ENCODE results near the gene DOK6.
"Not testable (repeated sequence)": the region's sequence is repeated elsewhere in the genome, so short reads cannot be mapped to it uniquely, and the experiment has no call there.

DOK6 gene

GRCh38 chr18:69830189-69830588, 429.5 kb downstream of the DOK6 start:
- DNase-seq = no peak

GRCh38 chr18:69834980-69835379, 434.3 kb downstream of the DOK6 start:
- not testable (repeated sequence) for DNase-seq

DNA sequence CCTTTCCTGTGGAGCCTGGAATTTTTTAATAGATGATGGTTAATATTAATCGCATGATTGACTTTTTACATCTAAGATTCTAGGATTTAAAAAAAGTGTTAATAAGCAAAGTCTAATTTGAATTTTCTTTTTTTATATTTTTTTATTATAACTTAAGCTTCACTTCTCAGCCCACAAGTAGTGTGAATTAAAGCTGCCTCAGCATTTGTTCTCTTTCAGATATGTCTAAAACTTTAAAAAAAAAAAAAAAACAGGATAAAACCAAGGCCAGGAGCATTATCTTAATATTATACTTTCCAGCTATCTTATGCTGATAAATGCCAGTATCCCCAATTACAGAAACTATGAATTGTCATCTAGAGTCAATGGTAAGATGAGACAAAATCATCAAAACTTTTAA, 437.3 kb downstream of the DOK6 start:
- DNase-seq = no peak

DNA sequence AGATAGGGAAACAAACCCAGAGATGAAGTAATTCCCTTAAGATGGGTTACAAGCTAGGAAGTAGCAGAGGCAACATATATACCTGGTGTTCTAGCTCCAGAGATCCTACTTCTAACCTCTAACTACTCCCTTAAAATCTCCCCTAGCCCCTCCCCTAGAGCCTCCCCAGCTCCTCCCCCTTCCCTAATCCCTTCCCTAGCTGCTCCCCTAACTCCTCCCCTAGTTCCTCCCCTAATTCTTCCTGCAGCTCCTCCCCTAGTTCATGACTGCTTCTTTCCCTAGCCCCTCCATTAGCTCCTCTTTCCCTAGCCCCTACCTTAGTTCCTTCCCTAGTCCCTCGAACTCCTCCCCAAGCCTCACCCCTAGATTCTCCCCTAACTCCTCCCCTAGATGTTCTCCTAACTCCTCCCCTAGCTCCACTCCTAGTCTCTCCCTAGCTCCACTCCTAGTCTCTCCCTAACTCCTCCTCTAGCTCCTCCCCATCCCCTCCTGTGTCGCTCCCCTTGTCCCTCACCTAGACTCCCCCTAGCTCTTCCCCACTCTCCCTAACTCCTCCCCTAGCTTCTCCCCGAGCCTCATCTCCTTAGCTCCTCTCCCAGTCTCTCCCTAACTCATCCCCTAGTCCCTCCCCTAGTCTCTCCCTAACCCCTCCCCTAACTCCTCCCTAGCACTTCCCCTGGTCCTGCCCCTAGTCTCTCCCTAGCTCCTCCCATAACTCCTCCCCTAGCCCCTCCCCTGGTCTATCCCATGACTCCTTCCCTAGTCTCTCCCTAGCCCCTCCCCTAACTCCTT, 438.1 kb downstream of the DOK6 start:
- DNase-seq = no peak

- DNase-seq = no peak
Observed at GRCh38 chr18:69839497-69839896, 438.8 kb downstream of the DOK6 start.

GRCh38 chr18:69840001-69840400, 439.3 kb downstream of the DOK6 start:
- no peak for DNase-seq

DNA sequence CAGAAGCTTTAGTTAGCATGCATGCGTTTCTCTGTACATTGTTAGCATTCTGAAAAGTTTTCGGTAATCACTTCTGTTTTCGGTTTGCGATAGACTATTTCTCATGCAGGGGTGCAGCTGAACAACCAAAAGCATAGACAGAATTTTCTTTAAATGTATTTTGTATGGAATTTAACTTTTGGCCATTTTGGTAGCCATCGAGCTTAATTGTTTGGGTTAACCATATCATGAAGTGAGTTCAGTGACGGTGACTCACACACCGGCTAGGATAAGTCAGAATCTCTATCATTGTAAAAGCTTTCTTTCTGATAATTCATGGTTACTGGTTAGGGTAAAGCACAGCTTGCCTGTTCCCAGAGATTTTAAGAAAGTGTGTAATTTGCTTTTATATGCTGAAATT, 439.8 kb downstream of the DOK6 start:
- DNase-seq = no peak

- DNase-seq = no peak
Observed at GRCh38 chr18:69841117-69841516, 440.4 kb downstream of the DOK6 start.

- DNase-seq = no peak
Observed at GRCh38 chr18:69843015-69843414, 442.3 kb downstream of the DOK6 start.

DNA sequence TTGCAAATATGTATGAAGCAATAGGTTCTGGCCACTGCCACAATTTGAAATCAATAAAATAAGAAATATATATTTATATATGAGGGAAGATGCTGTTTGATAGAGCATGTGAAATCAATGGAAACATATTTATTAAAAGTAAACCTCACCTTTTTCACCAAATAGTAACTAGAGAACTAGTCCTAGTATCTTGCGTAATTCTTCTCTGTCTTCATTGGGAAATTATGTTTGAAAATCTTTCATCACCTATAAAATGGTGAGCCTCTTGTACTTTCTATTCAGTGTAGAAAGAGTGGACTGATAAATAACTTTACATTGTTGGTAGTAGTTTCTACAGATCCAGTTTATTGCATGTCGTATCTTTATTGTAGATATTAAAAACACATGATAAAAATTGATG, 444.0 kb downstream of the DOK6 start:
- no peak for DNase-seq

DNA sequence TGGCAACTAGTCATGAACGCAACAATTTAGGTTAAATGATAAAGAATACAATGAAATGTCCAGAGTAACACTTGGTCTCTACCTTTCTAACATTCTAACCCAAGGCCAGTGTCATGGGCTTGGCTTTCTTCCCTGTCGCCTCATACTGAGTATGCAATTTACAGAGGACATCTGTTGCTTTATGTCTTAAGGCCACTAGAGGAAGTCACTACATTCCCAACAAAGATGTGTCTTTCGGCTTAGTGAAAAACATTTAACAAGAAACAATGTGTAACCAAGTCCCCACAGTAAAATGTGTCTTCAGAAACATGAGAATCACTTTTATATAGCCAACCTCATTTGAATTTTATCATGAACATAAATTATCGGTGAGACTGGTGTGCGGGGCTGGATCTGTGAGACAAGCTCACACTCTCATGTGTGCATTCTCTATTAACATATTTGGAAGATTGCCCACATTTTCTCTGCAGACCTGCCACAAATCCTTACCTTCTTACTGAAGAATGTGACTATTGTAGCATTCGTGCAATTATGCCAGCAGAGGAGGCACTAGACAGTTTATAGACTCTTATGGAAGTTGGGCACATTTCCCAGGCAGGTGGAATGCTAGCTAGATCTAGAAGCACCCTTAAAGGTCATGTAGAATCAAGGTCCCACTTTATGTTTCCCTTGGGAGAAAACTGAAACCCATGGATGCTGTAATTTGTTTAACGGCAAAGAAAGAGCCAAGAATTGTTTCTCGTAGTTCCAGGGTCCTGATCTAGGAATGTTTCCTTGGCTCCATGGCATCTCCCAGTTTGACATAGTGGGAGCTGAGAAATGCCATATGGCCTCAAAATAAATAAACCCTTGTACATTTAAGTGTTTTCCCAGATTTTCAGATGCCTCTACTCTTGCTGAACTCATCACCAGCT, 445.2 kb downstream of the DOK6 start:
- DNase-seq = peak; percentile 35

DNA sequence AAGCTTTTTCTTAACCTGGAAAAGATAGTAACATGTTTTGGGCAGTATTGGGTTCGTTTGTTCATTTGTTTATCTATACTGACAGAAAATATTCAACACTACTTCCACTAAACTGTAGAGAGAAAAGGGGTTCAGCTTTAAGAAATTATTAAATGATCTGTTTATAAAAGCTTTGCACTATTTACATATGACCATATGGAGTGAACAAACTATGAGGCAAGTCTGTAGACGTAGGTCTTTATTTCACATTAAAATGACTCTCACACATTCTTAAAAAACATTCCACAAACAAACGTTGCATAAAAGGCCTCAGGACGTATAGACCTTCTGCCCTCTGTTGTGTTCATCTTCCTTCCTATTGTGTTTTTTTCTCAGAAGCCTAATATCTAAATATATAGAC, 452.4 kb downstream of the DOK6 start:
- DNase-seq = no peak

GRCh38 chr18:69854455-69854854, 453.8 kb downstream of the DOK6 start:
- DNase-seq = no peak

GRCh38 chr18:69858897-69859296, 458.2 kb downstream of the DOK6 start:
- DNase-seq = no peak

- not testable (repeated sequence) for DNase-seq
Observed at GRCh38 chr18:69864802-69865201, 464.1 kb downstream of the DOK6 start.

DNA sequence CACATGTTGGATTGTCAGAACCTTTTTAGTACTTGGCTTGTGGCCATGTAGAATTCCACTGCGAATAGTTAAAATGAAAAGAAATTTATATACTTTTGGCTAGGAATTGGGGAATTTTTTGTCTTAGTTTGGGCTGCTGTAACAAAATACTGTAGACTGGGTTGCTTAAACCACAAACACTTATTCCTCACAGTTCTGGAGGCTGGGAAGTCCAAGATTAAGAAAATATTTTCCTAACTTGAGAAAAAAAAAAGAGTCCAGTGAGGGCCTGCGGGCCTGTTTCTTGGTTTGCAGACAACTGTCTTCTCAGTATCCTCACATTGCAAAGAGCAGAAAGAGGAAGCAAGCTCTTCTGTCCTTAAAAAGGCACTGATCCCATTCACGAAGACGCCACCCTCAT, 465.1 kb downstream of the DOK6 start:
- no peak for DNase-seq

DNA sequence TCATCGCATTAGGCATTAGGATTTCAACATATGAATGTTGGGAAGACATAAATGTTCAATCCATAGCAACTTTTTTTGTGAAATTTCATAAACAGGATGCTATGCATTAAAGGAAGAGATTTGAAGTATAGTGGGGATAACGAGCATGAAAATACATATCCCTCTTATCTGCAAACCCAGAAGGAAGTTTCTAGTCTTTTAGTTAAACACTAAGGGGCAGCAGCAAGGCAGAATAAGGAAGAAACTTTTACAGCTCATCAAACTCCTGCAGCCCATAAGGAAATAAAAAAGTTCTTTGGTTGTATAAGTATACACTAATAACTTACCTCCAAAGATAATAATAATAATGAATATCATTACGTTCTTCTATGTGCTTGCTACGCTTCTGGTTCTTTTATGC, 465.5 kb downstream of the DOK6 start:
- no peak for DNase-seq

DNA sequence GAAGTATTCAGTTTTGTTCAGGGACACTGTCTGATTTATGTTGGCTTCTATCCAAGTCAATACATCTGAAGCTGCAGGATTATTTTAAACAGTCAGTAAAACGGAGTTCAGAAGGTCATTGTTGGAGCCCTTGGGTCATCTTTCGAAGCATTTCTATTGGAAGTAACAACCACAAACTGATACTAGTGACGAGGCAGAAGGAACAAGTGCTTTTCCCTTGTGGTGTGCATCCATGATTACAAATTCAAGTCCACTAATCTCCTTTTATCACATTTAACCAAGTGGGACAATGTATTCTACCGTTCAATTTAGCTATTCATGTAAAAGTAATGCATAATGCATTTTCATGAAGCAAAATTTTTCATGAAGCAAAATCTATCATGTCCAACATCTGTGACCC, 470.0 kb downstream of the DOK6 start:
- no peak for DNase-seq

GRCh38 chr18:69871363-69871762, 470.7 kb downstream of the DOK6 start:
- DNase-seq = no peak

DNA sequence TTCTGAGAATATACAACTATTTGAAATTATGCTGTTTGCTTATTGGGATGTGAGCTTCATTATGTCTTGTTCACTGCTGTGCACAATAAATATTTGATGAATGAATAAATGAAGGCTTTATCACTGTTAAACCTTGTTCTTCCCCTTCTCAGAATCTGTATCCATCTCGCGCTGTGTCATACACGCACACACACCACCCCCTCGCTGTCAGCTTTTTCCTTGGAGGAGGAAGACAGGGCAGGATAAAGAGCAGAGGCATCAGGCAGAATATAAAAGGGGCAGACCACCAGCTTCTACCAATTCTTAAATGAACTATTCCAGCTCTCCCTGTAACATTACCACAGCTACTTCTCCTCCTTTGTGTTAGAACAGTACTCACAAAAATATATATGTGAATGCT, 472.0 kb downstream of the DOK6 start:
- no peak for DNase-seq

DNA sequence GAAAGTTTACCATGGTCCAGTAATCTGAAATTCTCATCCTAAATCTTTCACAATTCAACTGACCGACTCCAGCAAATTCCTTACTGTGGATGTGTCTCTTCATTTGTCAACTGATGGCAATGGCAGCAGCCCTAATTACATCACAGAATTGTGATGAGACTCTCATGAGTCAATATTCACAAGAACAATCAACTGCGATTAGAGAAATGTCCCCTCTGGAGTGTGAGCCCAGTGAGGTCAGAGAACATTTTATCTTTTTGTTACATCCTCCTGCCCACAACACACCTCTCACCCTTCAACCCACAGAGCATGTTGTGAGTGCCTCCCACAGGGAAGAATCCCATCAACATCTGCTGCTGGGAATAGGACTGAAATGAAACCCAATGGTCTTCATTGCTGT, 473.4 kb downstream of the DOK6 start:
- peak; percentile 31 for DNase-seq

- DNase-seq = no peak
Observed at GRCh38 chr18:69876490-69876889, 475.8 kb downstream of the DOK6 start.

- DNase-seq = no peak
Observed at GRCh38 chr18:69878213-69878933, 477.7 kb downstream of the DOK6 start.

Data from kidney glomerular epithelial cell (primary cell).